ENCODE data around the gene MB. TPM values are rescaled to one million over a fixed set of nuclear protein-coding genes. Genes with fewer than 3 reads are reported as not detected.

Gene MB
- total and polyA plus RNA-seq, 2 donors from 2014 or later: 0.84 TPM; not detected in 1

DNA sequence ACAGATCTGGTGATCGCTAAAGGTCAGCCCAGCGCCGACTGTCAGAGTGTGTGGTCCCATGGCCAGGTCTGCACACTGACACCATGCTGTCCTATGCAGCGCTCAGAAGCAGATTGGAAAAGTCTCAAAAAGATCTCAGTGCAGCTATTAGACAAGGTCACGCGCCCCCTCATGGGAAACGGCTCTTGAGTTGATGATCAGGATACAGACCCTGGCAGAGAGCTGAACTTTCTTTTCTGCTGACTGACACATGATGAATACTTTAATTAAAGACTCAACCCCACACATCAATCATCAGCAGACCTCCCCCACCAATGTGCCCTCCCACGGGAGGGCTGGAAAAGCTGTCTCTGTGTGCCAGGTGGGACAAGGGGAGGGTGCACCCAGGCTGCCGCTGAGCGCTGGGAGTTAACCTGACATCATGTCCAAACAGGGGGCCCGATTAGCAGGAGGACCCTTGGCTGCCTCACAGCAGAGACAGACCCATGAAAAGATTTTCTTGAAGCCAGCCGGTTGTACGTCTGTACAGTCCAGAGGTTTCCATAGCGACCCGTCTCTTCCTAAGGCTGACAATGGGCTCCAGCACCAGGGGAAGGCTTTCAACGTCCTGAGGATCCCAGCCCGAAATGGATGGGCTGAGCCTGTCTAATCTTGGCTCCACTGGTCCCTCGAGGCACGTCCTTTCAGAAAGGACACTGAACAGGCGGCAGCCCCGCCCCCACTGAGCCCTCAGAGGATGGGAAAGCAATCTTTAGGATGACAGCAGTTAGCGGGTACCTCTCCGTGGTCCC, 49.6 kb downstream of the MB start:
- Histone ChIP-seq H3K36me3 (ENCODE audit: control insufficient read depth in 2 of 3, insufficient read depth in 3 of 3, low read length in 3 of 3) (no peaks in the 10 kb centered on the region), H3K4me3 (ENCODE audit: low read length in 3 of 3) (no peak overlapping the region), H3K4me1 (ENCODE audit: control insufficient read depth in 2 of 3, insufficient read depth in 2 of 3, low read depth in 1 of 3, low read length in 3 of 3) (peaks cover 0 to 4% (median 0%) of the 10 kb centered on the region in 3 donors), H3K9ac (ENCODE audit: low read length in 3 of 3) (no peak overlapping the region), H3K9me3 (ENCODE audit: control insufficient read depth in 2 of 3, insufficient read depth in 1 of 3, low read length in 3 of 3) (no peaks in the 10 kb centered on the region), H3K27me3 (ENCODE audit: control insufficient read depth, insufficient read depth, low read length) (no peaks in the 10 kb centered on the region), H3K27ac (ENCODE audit: low read depth in 2 of 2, low read length in 2 of 2) (no peak overlapping the region)
- TF ChIP-seq CTCF (IDR thresholded peaks at IDR 0.05; ENCODE audit: borderline replicate concordance, extremely low read depth, insufficient read depth): no peak
- DNase-seq (peak in 4 of 5 donors; percentile 74 to 84 (median 80)), FAIRE-seq (no peak)
- intact Hi-C loops (cut with DNase I): no loop called here

DNA sequence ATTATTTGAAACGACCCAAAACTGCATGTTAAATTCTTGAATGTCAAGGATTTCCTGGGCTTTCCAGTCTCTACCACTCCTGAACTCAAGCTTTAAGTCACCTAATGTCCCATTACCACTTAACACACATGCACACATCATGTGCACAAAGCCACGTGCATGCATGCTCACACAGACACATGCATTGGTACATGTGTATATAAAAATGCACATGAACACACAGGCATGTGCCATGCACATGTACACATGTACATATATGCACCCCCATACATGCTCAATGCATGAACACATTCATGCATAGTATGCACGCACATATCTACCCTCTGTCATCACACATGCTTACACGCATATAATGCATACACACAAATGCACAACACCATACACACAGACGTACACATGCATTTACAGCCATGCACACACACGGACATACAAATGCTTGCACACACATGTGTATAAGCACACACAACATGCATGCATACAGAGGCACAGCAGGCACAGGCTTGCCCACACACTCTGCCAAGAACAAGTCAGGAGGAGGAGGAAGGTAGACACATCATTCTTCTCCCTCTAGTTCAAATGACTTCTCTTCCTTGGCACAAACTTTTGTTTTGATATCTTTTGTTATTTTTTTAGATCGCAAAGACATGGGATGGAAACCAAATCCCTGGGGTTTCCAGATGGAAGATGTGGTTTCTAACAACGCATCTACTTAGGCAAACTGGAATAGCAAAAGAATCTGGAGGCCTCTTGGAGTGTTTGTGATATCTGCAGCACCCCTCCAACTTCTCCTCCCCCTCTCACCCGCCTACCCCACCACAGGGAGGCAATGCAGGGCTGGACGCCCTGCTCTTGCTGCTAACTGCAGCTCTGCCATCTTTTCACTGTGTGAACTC, 51.9 kb downstream of the MB start:
- no peak overlapping the region for H3K4me3 ChIP-seq (ENCODE audit: low read length in 3 of 3)
- intact Hi-C loops (cut with DNase I): no loop called here
- peaks cover 0 to 4% (median 0%) of the 10 kb centered on the region in 3 donors for H3K4me1 ChIP-seq (ENCODE audit: control insufficient read depth in 2 of 3, insufficient read depth in 2 of 3, low read depth in 1 of 3, low read length in 3 of 3)
- H3K9ac ChIP-seq (ENCODE audit: low read length in 3 of 3): no peak overlapping the region
- no peak overlapping the region for H3K27ac ChIP-seq (ENCODE audit: low read depth in 2 of 2, low read length in 2 of 2)
- no peak for TF ChIP-seq CTCF (IDR thresholded peaks at IDR 0.05; ENCODE audit: borderline replicate concordance, extremely low read depth, insufficient read depth)
- H3K36me3 ChIP-seq (ENCODE audit: control insufficient read depth in 2 of 3, insufficient read depth in 3 of 3, low read length in 3 of 3): no peaks in the 10 kb centered on the region
- H3K27me3 ChIP-seq (ENCODE audit: control insufficient read depth, insufficient read depth, low read length): no peaks in the 10 kb centered on the region
- H3K9me3 ChIP-seq (ENCODE audit: control insufficient read depth in 2 of 3, insufficient read depth in 1 of 3, low read length in 3 of 3): no peaks in the 10 kb centered on the region
- no peak for DNase-seq
- no peak for FAIRE-seq

GRCh38 chr22:35563211-35563610, 53.9 kb downstream of the MB start:
- H3K9ac ChIP-seq (ENCODE audit: low read length in 3 of 3): no peak overlapping the region
- no peak for FAIRE-seq
- intact Hi-C loops (cut with DNase I): no loop called here
- H3K4me1 ChIP-seq (ENCODE audit: control insufficient read depth in 2 of 3, insufficient read depth in 2 of 3, low read depth in 1 of 3, low read length in 3 of 3): peaks cover 0 to 4% (median 0%) of the 10 kb centered on the region in 3 donors
- TF ChIP-seq CTCF (IDR thresholded peaks at IDR 0.05; ENCODE audit: borderline replicate concordance, extremely low read depth, insufficient read depth): no peak
- no peaks in the 10 kb centered on the region for H3K27me3 ChIP-seq (ENCODE audit: control insufficient read depth, insufficient read depth, low read length)
- no peaks in the 10 kb centered on the region for H3K36me3 ChIP-seq (ENCODE audit: control insufficient read depth in 2 of 3, insufficient read depth in 3 of 3, low read length in 3 of 3)
- H3K4me3 ChIP-seq (ENCODE audit: low read length in 3 of 3): no peak overlapping the region
- DNase-seq: no peak
- H3K27ac ChIP-seq (ENCODE audit: low read depth in 2 of 2, low read length in 2 of 2): no peak overlapping the region
- H3K9me3 ChIP-seq (ENCODE audit: control insufficient read depth in 2 of 3, insufficient read depth in 1 of 3, low read length in 3 of 3): no peaks in the 10 kb centered on the region
